HG03342 (cell line): ENCODE results near the gene NHLRC2.

Source experiments
- ATAC-seq: cut with Tn5 transposase; IDR thresholded peaks from one replicate; pipeline ENCODE4 v1.9.1; 2021; ENCODE audit warnings: mild to moderate bottlenecking, moderate library complexity; ENCODE audit not compliant: unreplicated experiment

NHLRC2 gene

GRCh38 chr10:113907166-113907565, 52.7 kb downstream of the NHLRC2 start:
- no peak for ATAC-seq

GRCh38 chr10:113908236-113908635, 53.8 kb downstream of the NHLRC2 start:
- ATAC-seq = no peak

GRCh38 chr10:113911113-113911512, 56.7 kb downstream of the NHLRC2 start:
- no peak for ATAC-seq

- ATAC-seq = no peak
Observed at GRCh38 chr10:113911839-113912238, 57.4 kb downstream of the NHLRC2 start.

GRCh38 chr10:113912582-113912981, 58.1 kb downstream of the NHLRC2 start:
- no peak for ATAC-seq

- ATAC-seq = no peak
Observed at GRCh38 chr10:113914956-113915355, 60.5 kb downstream of the NHLRC2 start.

- no peak for ATAC-seq
Observed at GRCh38 chr10:113915540-113915939, 61.1 kb downstream of the NHLRC2 start.

GRCh38 chr10:113916053-113916452, 61.6 kb downstream of the NHLRC2 start:
- ATAC-seq = no peak

GRCh38 chr10:113917636-113918035, 63.2 kb downstream of the NHLRC2 start:
- ATAC-seq = no peak

- ATAC-seq = no peak
Observed at GRCh38 chr10:113920114-113920513, 65.7 kb downstream of the NHLRC2 start.

- ATAC-seq = no peak
Observed at GRCh38 chr10:113920875-113921274, 66.4 kb downstream of the NHLRC2 start.

- no peak for ATAC-seq
Observed at GRCh38 chr10:113921561-113922370, 67.3 kb downstream of the NHLRC2 start.

- no peak for ATAC-seq
Observed at GRCh38 chr10:113922787-113923570, 68.5 kb downstream of the NHLRC2 start.

GRCh38 chr10:113924186-113924585, 69.7 kb downstream of the NHLRC2 start:
- ATAC-seq = no peak

GRCh38 chr10:113924664-113925063, 70.2 kb downstream of the NHLRC2 start:
- ATAC-seq = no peak

GRCh38 chr10:113927440-113927839, 73.0 kb downstream of the NHLRC2 start:
- ATAC-seq = no peak

GRCh38 chr10:113928830-113929229, 74.4 kb downstream of the NHLRC2 start:
- no peak for ATAC-seq

- no peak for ATAC-seq
Observed at GRCh38 chr10:113929522-113929921, 75.1 kb downstream of the NHLRC2 start.

GRCh38 chr10:113930482-113931057, 76.1 kb downstream of the NHLRC2 start:
- no peak for ATAC-seq

- no peak for ATAC-seq
Observed at GRCh38 chr10:113932854-113933253, 78.4 kb downstream of the NHLRC2 start.

- ATAC-seq = no peak
Observed at GRCh38 chr10:113933894-113934532, 79.6 kb downstream of the NHLRC2 start.
